Adrenal gland (tissue), 12 donors: ENCODE data around the gene MBD4. TPM values are rescaled to one million over a fixed set of nuclear protein-coding genes. Genes with fewer than 3 reads are reported as not detected.
"Not testable (repeated sequence)": the region's sequence is repeated elsewhere in the genome, so short reads cannot be mapped to it uniquely, and the experiment has no call there.

Experiments used
- DNase-seq, 7 donors: peaks; one replicate each; pipeline ENCODE4 v3.0.0-alpha.2; 2019 to 2020
- H3K27ac ChIP-seq, 5 donors: fragments of 200-600 bp; sonication (generic) in 4 of 5; 1 replicate in 3 of 5; 2 replicates in 2 of 5; pipeline versions ENCODE4 v1.5.1 to v1.8.0; 2016 to 2020; ENCODE audit warnings: mild to moderate bottlenecking in 1 of 5
- H3K27me3 ChIP-seq: fragments of 200-600 bp; 2 replicates; pipeline ENCODE4 v1.8.0; 2021
- H3K36me3 ChIP-seq, 2 donors: fragments of 200-600 bp; replicated peaks in 1 of 2; 1 replicate in 1 of 2; 2 replicates in 1 of 2; pipeline versions ENCODE4 v1.5.1 to v1.8.0; 2018 to 2022
- H3K4me1 ChIP-seq, 2 donors: fragments of 200-600 bp; replicated peaks in 1 of 2; 1 replicate in 1 of 2; 2 replicates in 1 of 2; pipeline versions ENCODE4 v1.5.1 to v1.8.0; 2018 to 2021
- H3K4me3 ChIP-seq, 4 donors: fragments of 200-600 bp; sonication (generic) in 3 of 4; one replicate each; pipeline ENCODE4 v1.5.1; 2016 to 2018
- H3K9me3 ChIP-seq, 3 donors: fragments of 200-600 bp; sonication (generic) in 1 of 3; replicated peaks in 1 of 3; 1 replicate in 2 of 3; 2 replicates in 1 of 3; pipeline versions ENCODE4 v1.5.1 to v1.8.0; 2016 to 2021
- POLR2A ChIP-seq, 2 donors: fragments of 450-650 bp; IDR thresholded peaks; one replicate each; pipeline ENCODE4 v1.6.1; 2017; ENCODE audit warnings: antibody characterized with exemption in 2 of 2, mild to moderate bottlenecking in 2 of 2, moderate library complexity in 1 of 2
- WGBS, 4 donors: extraction: QIAGEN DNeasy Blood & Tissue Kit in 2 of 4; methylation state at CpG; one replicate each; pipeline versions ENCODE4 v1.1.5 to v1.1.7; 2013 to 2017; 5-methylcytosine and 5-hydroxymethylcytosine counted together
- intact Hi-C, 2 donors: fragments of 100-400 bp; cut with DNase I; formaldehyde crosslinking; loops; one replicate each; pipeline versions ENCODE4 v1.14.1 to v1.15.0; 2022 to 2023
- polyA plus RNA-seq, 3 donors: library from polyadenylated mRNA; stranded (reverse); fragments of 200-250 nt in 2 of 3; fragments of 350-450 nt in 1 of 3; fragmentation: Illumina TruSeq in 1 of 3; extraction: RNeasy Lipid Tissue Mini Kit (QIAGEN cat#74804) in 1 of 3; gene quantifications; one replicate each; pipeline ENCODE4 v1.2.3, GENCODE V29; 2013 to 2014
- small RNA-seq, 2 donors: library from RNA; depleted of rRNA; stranded (forward); fragments of <200 nt; gene quantifications; one replicate each; pipeline ENCODE3, GENCODE V24; 2016
- total RNA-seq, 9 donors: library from RNA; depleted of rRNA in 4 of 9; stranded (reverse); fragments of >200 nt in 4 of 9; fragments of 120-200 nt in 1 of 9; fragmentation: NEBNext Ultra II Directional in 1 of 9; extraction: Animal tissue kit (Norgen Biotek cat#: 25700) in 1 of 9; gene quantifications; one replicate each; pipeline versions ENCODE4 v1.1.0 to v1.2.4, GENCODE V29; 2013 to 2023
- TF ChIP-seq, protein P1 (sequence below), 6 experiments: fragments of 450-650 bp in 4 of 6; fragments of 200-600 bp in 2 of 6; sonication (generic) in 1 of 6; IDR thresholded peaks; 1 replicate in 5 of 6; 2 replicates in 1 of 6; pipeline versions ENCODE4 v1.5.1 to v1.8.0; 2016 to 2021; ENCODE audit warnings: antibody characterized with exemption in 6 of 6, mild to moderate bottlenecking in 2 of 6, moderate library complexity in 1 of 6
- donor health status: healthy with polysubstance abuse.
- donor health status: Bipolar disorder and iron deficiency.
- donor health status: DM: yes; HTN: yes; CAD: no.
- donor health status: DM: no; HTN: no; CAD: no.
- donor health status: DM: no; HTN: no; CAD: no.
- donor health status: DM: yes; HTN: yes; CAD: no.

Gene MBD4
- total and polyA plus RNA-seq, 12 donors = 9.9 to 32.3 (median 25.4) TPM

DNA sequence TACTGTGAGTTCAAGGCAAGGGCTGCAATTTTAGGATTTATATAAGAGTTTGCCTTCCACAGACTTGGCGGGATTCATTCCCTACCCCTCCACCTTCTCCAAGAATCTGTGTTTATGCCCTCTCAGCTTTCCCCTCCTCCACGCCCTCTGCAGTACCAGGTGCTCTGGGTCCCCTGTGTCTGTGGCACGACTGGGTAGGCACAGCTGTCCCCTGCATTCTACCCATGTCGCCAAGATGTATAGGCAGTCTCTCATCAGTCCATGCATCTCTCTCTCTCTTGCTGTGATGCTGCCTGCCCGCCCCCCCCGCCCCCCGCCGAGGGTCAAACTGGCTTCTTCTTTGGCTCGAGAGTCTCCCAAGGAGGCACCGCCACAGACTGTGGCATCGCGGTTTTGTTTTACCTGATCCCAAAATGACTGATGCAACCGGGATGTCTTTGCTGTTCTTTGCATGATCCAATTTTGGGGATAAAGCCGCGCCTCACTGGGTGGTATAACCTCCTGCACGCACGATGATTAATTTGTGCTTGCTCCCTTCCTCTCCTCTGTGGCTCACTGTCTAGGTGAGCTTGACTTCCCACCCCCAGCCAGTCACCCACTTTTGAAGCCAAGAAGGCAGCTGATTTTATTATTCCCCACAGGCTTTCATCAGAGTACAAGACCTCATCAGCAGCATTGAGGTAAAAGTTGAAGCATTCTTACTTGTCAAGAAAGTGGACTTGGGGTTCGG, 55.0 kb downstream of the MBD4 start:
- Histone ChIP-seq H3K27ac (no peak overlapping the region), H3K27me3 (no peaks in the 10 kb centered on the region), H3K36me3 (peaks cover 0 to 11% of the 10 kb centered on the region in 2 donors), H3K4me3 (no peak overlapping the region), H3K4me1 (peaks cover 0 to 15% of the 10 kb centered on the region in 2 donors), H3K9me3 (no peaks in the 10 kb centered on the region)
- WGBS, 4 donors = 67 to 75% (median 70%) methylated on average over 12 to 18 of the region's 18 CpGs
- TF ChIP-seq, protein P1, sequence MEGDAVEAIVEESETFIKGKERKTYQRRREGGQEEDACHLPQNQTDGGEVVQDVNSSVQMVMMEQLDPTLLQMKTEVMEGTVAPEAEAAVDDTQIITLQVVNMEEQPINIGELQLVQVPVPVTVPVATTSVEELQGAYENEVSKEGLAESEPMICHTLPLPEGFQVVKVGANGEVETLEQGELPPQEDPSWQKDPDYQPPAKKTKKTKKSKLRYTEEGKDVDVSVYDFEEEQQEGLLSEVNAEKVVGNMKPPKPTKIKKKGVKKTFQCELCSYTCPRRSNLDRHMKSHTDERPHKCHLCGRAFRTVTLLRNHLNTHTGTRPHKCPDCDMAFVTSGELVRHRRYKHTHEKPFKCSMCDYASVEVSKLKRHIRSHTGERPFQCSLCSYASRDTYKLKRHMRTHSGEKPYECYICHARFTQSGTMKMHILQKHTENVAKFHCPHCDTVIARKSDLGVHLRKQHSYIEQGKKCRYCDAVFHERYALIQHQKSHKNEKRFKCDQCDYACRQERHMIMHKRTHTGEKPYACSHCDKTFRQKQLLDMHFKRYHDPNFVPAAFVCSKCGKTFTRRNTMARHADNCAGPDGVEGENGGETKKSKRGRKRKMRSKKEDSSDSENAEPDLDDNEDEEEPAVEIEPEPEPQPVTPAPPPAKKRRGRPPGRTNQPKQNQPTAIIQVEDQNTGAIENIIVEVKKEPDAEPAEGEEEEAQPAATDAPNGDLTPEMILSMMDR (IDR thresholded peaks at IDR 0.05) = no peak
- TF ChIP-seq POLR2A (IDR thresholded peaks at IDR 0.05) = no peak
- no peak for DNase-seq
- intact Hi-C loops = no loop called here

DNA sequence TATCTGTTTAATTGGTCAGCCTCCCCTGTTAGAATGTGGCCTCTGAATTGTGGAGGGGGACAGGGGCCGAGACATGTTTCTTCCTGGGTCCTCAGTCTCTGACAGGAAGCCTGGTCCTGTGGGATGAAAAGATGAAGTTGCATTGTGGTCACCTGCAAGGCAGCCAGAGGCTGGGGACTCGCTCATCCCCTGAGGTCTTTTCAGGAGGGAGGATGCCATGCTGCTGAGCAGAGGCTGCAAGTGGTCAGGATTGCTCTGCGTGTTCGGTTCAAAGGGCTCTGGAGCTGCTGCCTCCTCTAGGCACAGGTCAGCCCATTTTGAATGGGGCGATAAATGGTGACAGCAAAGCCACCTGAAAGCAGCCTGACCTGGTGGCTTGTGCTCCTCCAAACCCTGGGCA, 55.6 kb downstream of the MBD4 start:
- WGBS, 4 donors = 50 to 100% (median 78%) methylated on average over 1 to 5 of the region's 5 CpGs
- DNase-seq, intact Hi-C loops, H3K27me3 ChIP-seq, H3K36me3 ChIP-seq, H3K27ac ChIP-seq, H3K4me3 ChIP-seq, H3K9me3 ChIP-seq: not testable (repeated sequence)
- H3K4me1 ChIP-seq = peaks cover 0 to 12% of the 10 kb centered on the region in 2 donors

DNA sequence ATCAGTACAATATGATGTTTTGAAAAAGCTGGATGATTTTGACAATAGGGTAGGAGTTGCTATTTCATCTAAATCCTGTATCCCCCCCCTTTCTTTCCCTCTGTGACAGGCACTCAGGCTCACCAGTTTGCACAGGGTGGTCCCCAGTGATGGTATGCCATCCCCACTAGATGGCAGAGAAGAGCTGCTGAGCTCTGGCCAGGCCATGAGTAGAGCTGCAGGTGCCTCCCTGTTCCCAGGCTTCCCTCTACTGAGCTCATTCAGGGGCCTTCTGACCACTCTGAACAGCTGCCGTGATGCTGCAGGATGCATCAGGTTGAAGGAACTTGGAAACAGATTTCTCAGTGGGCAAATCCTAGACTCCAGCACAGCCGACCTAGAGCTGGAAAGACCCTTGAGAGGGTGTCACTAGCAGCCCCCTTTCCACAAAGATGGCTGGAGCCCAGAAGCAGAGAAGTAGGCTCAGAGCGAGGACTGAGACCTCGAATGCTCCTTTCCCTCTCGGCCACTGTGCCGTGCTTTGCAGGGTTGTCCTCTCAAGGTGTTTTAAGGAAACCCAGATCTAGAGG, 56.4 kb downstream of the MBD4 start:
- DNase-seq = peak; percentile 68 to 79 (median 73)

DNA sequence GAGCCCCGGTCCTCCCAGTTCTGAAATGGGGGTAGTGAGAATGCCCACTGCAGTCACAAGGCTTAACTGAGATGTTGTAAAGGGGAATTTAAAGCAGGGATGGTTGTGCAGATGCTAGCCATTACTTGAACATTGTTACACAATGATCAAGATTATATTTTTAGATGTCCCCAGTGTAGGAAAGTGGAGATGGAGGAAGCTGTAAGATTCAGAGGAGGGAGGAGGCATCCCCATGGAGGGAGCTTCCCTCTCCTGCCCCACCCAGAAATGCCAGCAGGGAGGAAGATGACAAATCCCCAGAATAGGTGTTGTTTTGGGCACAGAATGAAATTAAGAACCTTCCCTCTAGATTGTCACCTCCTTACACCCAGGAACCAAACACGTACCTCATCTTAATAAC, 57.4 kb downstream of the MBD4 start:
- H3K4me3 ChIP-seq = no peak overlapping the region
- no peak for DNase-seq
- no peaks in the 10 kb centered on the region for H3K9me3 ChIP-seq
- H3K4me1 ChIP-seq = no peaks in the 10 kb centered on the region
- WGBS, 4 donors = 76 to 90% (median 78%) methylated on average over 2 of the region's 2 CpGs
- no peak for TF ChIP-seq POLR2A (IDR thresholded peaks at IDR 0.05)
- TF ChIP-seq, protein P1 (IDR thresholded peaks at IDR 0.05) = no peak
- no peaks in the 10 kb centered on the region for H3K27me3 ChIP-seq
- no peak overlapping the region for H3K27ac ChIP-seq
- H3K36me3 ChIP-seq = peaks cover 0 to 4% of the 10 kb centered on the region in 2 donors
- intact Hi-C loops = no loop called here

More for the DNA sequence above, 56.4 kb downstream of the MBD4 start:
- TF ChIP-seq, protein P1 (IDR thresholded peaks at IDR 0.05) = peak; percentile 65 to 81 (median 70)
- TF ChIP-seq POLR2A (IDR thresholded peaks at IDR 0.05) = no peak
- 36 to 48% (median 40%) methylated on average over 5 to 6 of the region's 6 CpGs for WGBS, 4 donors
- Histone ChIP-seq H3K36me3 (peaks cover 0 to 6% of the 10 kb centered on the region in 2 donors), H3K4me1 (peaks cover 0 to 7% of the 10 kb centered on the region in 2 donors), H3K27me3 (no peaks in the 10 kb centered on the region), H3K4me3 (no peak overlapping the region), H3K27ac (no peak overlapping the region), H3K9me3 (no peaks in the 10 kb centered on the region)
- intact Hi-C loops = no loop called here

Small RNA genes within 50 kb of the gene (small RNA-seq; reads per million reads assigned to genes)
- 9.1 to 16.0 reads per million in 2 donors for gene SNORA7B

Other genes starting within 250 kb of the MBD4 start
- gene COPG1, start 190.3 kb downstream of the MBD4 start, total RNA-seq = 100 to 1,000 TPM; 105 to 318 (median 166) TPM
- 100 to 1,000 TPM in 2 of 3 donors, 10 to 100 TPM in 1; 84.9 to 182 (median 160) TPM for gene COPG1, start 190.3 kb downstream of the MBD4 start, polyA plus RNA-seq
- gene HMCES, start 161.1 kb downstream of the MBD4 start, total RNA-seq = 10 to 100 TPM; 17.3 to 39.7 (median 25.4) TPM
- 10 to 100 TPM; 16.0 to 29.4 (median 19.9) TPM for gene HMCES, start 161.1 kb downstream of the MBD4 start, polyA plus RNA-seq
- gene EFCAB12, start 11.3 kb downstream of the MBD4 start, total RNA-seq = 1 to 10 TPM in 2 of 9 donors, under 1 TPM in 6, not detected in 1; 0.17 to 1.3 (median 0.39) TPM
- gene EFCAB12, start 11.3 kb downstream of the MBD4 start, polyA plus RNA-seq = 1 to 10 TPM in 2 of 3 donors, under 1 TPM in 1; 0.37 to 3.9 (median 2.8) TPM
- gene IFT122, start 276 bp upstream of the MBD4 start, total RNA-seq = 10 to 100 TPM; 15.8 to 38.4 (median 26.0) TPM
- 10 to 100 TPM; 15.7 to 23.9 (median 23.3) TPM for gene IFT122, start 276 bp upstream of the MBD4 start, polyA plus RNA-seq
- not detected for gene RHO, start 88.7 kb upstream of the MBD4 start, total RNA-seq
- gene RHO, start 88.7 kb upstream of the MBD4 start, polyA plus RNA-seq = not detected
- gene H1-8, start 103.2 kb upstream of the MBD4 start, total RNA-seq = not detected
- gene H1-8, start 103.2 kb upstream of the MBD4 start, polyA plus RNA-seq = not detected
- 100 to 1,000 TPM in 8 of 9 donors, 10 to 100 TPM in 1; 54.8 to 191 (median 146) TPM for gene PLXND1, start 166.7 kb upstream of the MBD4 start, total RNA-seq
- gene PLXND1, start 166.7 kb upstream of the MBD4 start, polyA plus RNA-seq = 100 to 1,000 TPM in 2 of 3 donors, 10 to 100 TPM in 1; 41.2 to 370 (median 130) TPM